Trophoblast cell (in vitro differentiated cells and primary cell): ENCODE measurements around the gene PRPH.

Experiments
- DNase-seq, 2 donors: peaks; one replicate each; pipeline ENCODE4 v3.0.0-alpha.2; 2016
- H2AFZ ChIP-seq: 2 replicates; pipeline ENCODE4 v1.6.1; 2013; ENCODE audit warnings: low read length, moderate library complexity, mild to moderate bottlenecking; ENCODE audit not compliant: insufficient read depth, poor library complexity
- H2AK5ac ChIP-seq: 2 replicates; pipeline ENCODE4 v1.6.1; 2013; ENCODE audit warnings: mild to moderate bottlenecking, low read length
- H2BK120ac ChIP-seq: 2 replicates; pipeline ENCODE4 v1.6.1; 2013; ENCODE audit warnings: low read length, mild to moderate bottlenecking, moderate library complexity; ENCODE audit not compliant: insufficient read depth, poor library complexity
- H2BK12ac ChIP-seq: 2 replicates; pipeline ENCODE4 v1.6.1; 2013; ENCODE audit warnings: mild to moderate bottlenecking, low read length, moderate library complexity
- H2BK5ac ChIP-seq: 2 replicates; pipeline ENCODE4 v1.6.1; 2013; ENCODE audit warnings: low read length, low read depth, moderate library complexity, mild to moderate bottlenecking; ENCODE audit not compliant: poor library complexity
- H3K14ac ChIP-seq: 2 replicates; pipeline ENCODE4 v1.6.1; 2013; ENCODE audit warnings: mild to moderate bottlenecking, low read length
- H3K18ac ChIP-seq: 2 replicates; pipeline ENCODE4 v1.6.1; 2013; ENCODE audit warnings: mild to moderate bottlenecking, low read length
- H3K23ac ChIP-seq: 2 replicates; pipeline ENCODE4 v1.6.1; 2013; ENCODE audit warnings: low read length
- H3K27ac ChIP-seq: 2 replicates; pipeline ENCODE4 v1.5.1; 2013; ENCODE audit warnings: low read depth, mild to moderate bottlenecking, inconsistent platforms, low read length, moderate library complexity
- H3K27me3 ChIP-seq: 2 replicates; pipeline ENCODE4 v1.6.1; 2013; ENCODE audit warnings: inconsistent platforms, mild to moderate bottlenecking, low read length, moderate library complexity; ENCODE audit not compliant: insufficient read depth
- H3K36me3 ChIP-seq, 2 experiments: 1 replicate in 1 of 2; 2 replicates in 1 of 2; pipeline ENCODE4 v1.6.1; 2013; ENCODE audit warnings: low read length in 2 of 2, mild to moderate bottlenecking in 2 of 2, moderate library complexity in 1 of 2; ENCODE audit not compliant: insufficient read depth in 2 of 2, control insufficient read depth in 1 of 2
- H3K4ac ChIP-seq: 2 replicates; pipeline ENCODE4 v1.6.1; 2013; ENCODE audit warnings: low read depth, mild to moderate bottlenecking, low read length, moderate library complexity
- H3K4me1 ChIP-seq, 2 experiments: 1 replicate in 1 of 2; 2 replicates in 1 of 2; pipeline ENCODE4 v1.6.1; 2013; ENCODE audit warnings: low read length in 2 of 2, mild to moderate bottlenecking in 2 of 2, moderate library complexity in 1 of 2; ENCODE audit not compliant: insufficient read depth in 2 of 2, control insufficient read depth in 1 of 2
- H3K4me2 ChIP-seq: 2 replicates; pipeline ENCODE4 v1.6.1; 2013; ENCODE audit warnings: inconsistent platforms, mild to moderate bottlenecking, low read length, moderate library complexity
- H3K4me3 ChIP-seq: 2 replicates; pipeline ENCODE4 v1.5.1; 2013; ENCODE audit warnings: mild to moderate bottlenecking, low read depth, low read length, inconsistent platforms
- H3K79me1 ChIP-seq: one replicate; pipeline ENCODE4 v1.6.1; 2013; ENCODE audit warnings: low read length
- H3K79me2 ChIP-seq: 2 replicates; pipeline ENCODE4 v1.6.1; 2013; ENCODE audit warnings: low read length, mild to moderate bottlenecking; ENCODE audit not compliant: control insufficient read depth, insufficient read depth, poor library complexity
- H3K9ac ChIP-seq: 2 replicates; pipeline ENCODE4 v1.6.1; 2013; ENCODE audit warnings: mild to moderate bottlenecking, low read length
- H3K9me3 ChIP-seq: 2 replicates; pipeline ENCODE4 v1.6.1; 2013; ENCODE audit warnings: low read depth, mild to moderate bottlenecking, control low read depth, inconsistent platforms, low read length; ENCODE audit not compliant: insufficient read depth
- H4K12ac ChIP-seq: 2 replicates; pipeline ENCODE4 v1.6.1; 2013; ENCODE audit warnings: low read depth, mild to moderate bottlenecking, low read length, moderate library complexity
- H4K8ac ChIP-seq: 2 replicates; pipeline ENCODE4 v1.6.1; 2013; ENCODE audit warnings: low read depth, mild to moderate bottlenecking, low read length, moderate library complexity
- H4K91ac ChIP-seq: one replicate; pipeline ENCODE4 v1.6.1; 2013; ENCODE audit warnings: low read depth, mild to moderate bottlenecking, low read length, moderate library complexity
- WGBS: extraction: QIAGEN DNeasy Blood & Tissue Kit; methylation state at CpG from one replicate; pipeline ENCODE4 v1.1.7; 2013; ENCODE audit warnings: missing lambda C conversion rate; ENCODE audit not compliant: insufficient read length, insufficient coverage; ENCODE audit errors: extremely low coverage; 5-methylcytosine and 5-hydroxymethylcytosine counted together

Gene PRPH

DNA sequence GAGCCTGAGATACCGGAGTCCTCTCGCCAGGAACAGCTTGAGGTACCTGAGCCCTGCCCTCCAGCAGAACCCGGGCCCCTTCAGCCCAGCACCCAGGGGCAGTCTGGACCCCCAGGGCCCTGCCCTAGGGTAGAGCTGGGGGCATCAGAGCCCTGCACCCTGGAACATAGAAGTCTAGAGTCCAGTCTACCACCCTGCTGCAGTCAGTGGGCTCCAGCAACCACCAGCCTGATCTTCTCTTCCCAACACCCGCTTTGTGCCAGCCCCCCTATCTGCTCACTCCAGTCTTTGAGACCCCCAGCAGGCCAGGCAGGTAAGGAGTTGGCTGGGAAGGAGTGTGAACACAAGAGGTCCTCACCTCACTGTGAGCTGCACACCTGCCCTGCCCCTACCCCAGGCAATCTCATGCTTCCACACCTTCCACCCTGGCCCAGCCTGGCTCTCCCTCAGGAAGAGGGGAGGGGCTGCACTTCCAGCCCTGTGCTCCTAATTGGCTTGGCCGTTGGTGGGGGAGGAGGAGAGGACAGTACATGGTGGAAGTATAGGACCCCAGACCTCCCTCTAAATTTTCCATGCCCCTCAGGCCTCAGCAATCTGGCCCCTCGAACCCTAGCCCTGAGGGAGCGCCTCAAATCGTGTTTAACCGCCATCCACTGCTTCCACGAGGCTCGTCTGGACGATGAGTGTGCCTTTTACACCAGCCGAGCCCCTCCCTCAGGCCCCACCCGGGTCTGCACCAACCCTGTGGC, 35.9 kb downstream of the PRPH start:
- Histone ChIP-seq H2BK120ac (no peak overlapping the region), H3K27me3 (peaks cover 15% of the 10 kb centered on the region), H2AK5ac (no peak overlapping the region), H3K4me3 (no peak overlapping the region), H4K91ac (no peak overlapping the region), H3K4me1 (no peaks in the 10 kb centered on the region), H3K14ac (no peak overlapping the region), H3K9me3 (peaks cover 7% of the 10 kb centered on the region), H3K27ac (no peak overlapping the region), H3K4ac (no peak overlapping the region), H4K12ac (no peak overlapping the region), H2BK5ac (no peak overlapping the region), H2BK12ac (no peak overlapping the region), H3K4me2 (no peak overlapping the region), H3K23ac (no peak overlapping the region), H3K79me2 (no peaks in the 10 kb centered on the region), H3K18ac (no peak overlapping the region), H2AFZ (no peak overlapping the region), H3K36me3 (peaks cover 38 to 39% of the 10 kb centered on the region in 2 experiments), H4K8ac (no peak overlapping the region), H3K79me1 (no peaks in the 10 kb centered on the region), H3K9ac (no peak overlapping the region)
- WGBS, result no CpG with 5 or more reads among the region's 14 CpGs
- DNase-seq, result no peak

GRCh38 chr12:49331380-49332222, 36.7 kb downstream of the PRPH start:
- H2BK12ac ChIP-seq, result no peak overlapping the region
- no peaks in the 10 kb centered on the region for H3K79me1 ChIP-seq
- H4K12ac ChIP-seq, result no peak overlapping the region
- peaks cover 0 to 2% of the 10 kb centered on the region in 2 experiments for H3K4me1 ChIP-seq
- no peak overlapping the region for H3K9ac ChIP-seq
- WGBS, result no CpG with 5 or more reads among the region's 11 CpGs
- H4K91ac ChIP-seq, result no peak overlapping the region
- DNase-seq, result peak; percentile 68 to 81
- H3K4ac ChIP-seq, result no peak overlapping the region
- H3K27me3 ChIP-seq, result peaks cover 23% of the 10 kb centered on the region
- peaks cover 33% of the 10 kb centered on the region in 2 experiments for H3K36me3 ChIP-seq
- H4K8ac ChIP-seq, result no peak overlapping the region
- H3K79me2 ChIP-seq, result no peaks in the 10 kb centered on the region
- no peak overlapping the region for H2AK5ac ChIP-seq
- H2AFZ ChIP-seq, result no peak overlapping the region
- no peak overlapping the region for H2BK5ac ChIP-seq
- H3K27ac ChIP-seq, result no peak overlapping the region
- no peak overlapping the region for H3K4me3 ChIP-seq
- H2BK120ac ChIP-seq, result no peak overlapping the region
- peaks cover 10% of the 10 kb centered on the region for H3K9me3 ChIP-seq
- no peak overlapping the region for H3K14ac ChIP-seq
- H3K4me2 ChIP-seq, result no peak overlapping the region
- no peak overlapping the region for H3K23ac ChIP-seq
- no peak overlapping the region for H3K18ac ChIP-seq

DNA sequence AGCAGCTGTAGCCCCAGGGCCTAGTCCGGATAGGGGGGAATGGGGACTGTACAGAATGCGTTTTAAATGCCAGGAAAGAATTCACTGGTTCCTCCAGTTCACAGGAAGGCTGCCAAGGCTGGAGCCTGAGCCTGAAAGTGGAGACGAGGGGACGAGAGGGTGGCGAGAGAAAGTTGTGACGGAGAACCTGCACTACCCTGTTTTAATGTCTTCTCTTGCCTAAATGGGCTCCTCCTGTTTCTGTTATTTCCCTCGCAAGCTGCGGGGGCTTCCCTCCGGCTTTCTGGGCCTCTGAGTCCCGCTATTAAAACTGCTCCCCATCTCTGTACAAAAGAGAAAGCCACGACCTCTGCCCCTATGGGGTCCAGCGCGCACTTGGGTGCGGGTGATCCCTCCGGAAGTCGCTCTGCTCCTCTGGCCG, 37.5 kb downstream of the PRPH start:
- Histone ChIP-seq H4K8ac (no peak overlapping the region), H3K27me3 (peaks cover 29% of the 10 kb centered on the region), H3K27ac (no peak overlapping the region), H2AK5ac (no peak overlapping the region), H3K4me3 (no peak overlapping the region), H2AFZ (no peak overlapping the region), H2BK5ac (no peak overlapping the region), H3K9ac (no peak overlapping the region), H3K23ac (no peak overlapping the region), H3K14ac (no peak overlapping the region), H2BK120ac (no peak overlapping the region), H3K4me1 (peaks cover 4 to 5% of the 10 kb centered on the region in 2 experiments), H3K36me3 (peaks cover 25 to 29% of the 10 kb centered on the region in 2 experiments), H3K79me2 (no peaks in the 10 kb centered on the region), H3K4me2 (no peak overlapping the region), H2BK12ac (no peak overlapping the region), H3K79me1 (no peaks in the 10 kb centered on the region), H4K91ac (no peak overlapping the region), H3K18ac (no peak overlapping the region), H4K12ac (no peak overlapping the region), H3K9me3 (peaks cover 13% of the 10 kb centered on the region), H3K4ac (no peak overlapping the region)
- DNase-seq, result no peak
- WGBS, result no CpG with 5 or more reads among the region's 17 CpGs

GRCh38 chr12:49332891-49333371, 38.0 kb downstream of the PRPH start:
- no peak overlapping the region for H3K4me2 ChIP-seq
- H3K14ac ChIP-seq, result no peak overlapping the region
- H3K18ac ChIP-seq, result no peak overlapping the region
- H3K9me3 ChIP-seq, result peaks cover 13% of the 10 kb centered on the region
- peak overlapping the region; percentile 46 for H3K4me3 ChIP-seq
- H2BK12ac ChIP-seq, result no peak overlapping the region
- H2BK5ac ChIP-seq, result no peak overlapping the region
- WGBS, result no CpG with 5 or more reads among the region's 40 CpGs
- no peak overlapping the region for H3K4ac ChIP-seq
- no peak overlapping the region for H3K23ac ChIP-seq
- no peak overlapping the region for H4K91ac ChIP-seq
- no peak overlapping the region for H4K8ac ChIP-seq
- H3K79me2 ChIP-seq, result no peaks in the 10 kb centered on the region
- H3K27me3 ChIP-seq, result peaks cover 34% of the 10 kb centered on the region
- H2BK120ac ChIP-seq, result no peak overlapping the region
- no peak overlapping the region for H3K9ac ChIP-seq
- H3K4me1 ChIP-seq, result peaks cover 4 to 5% of the 10 kb centered on the region in 2 experiments
- H3K36me3 ChIP-seq, result peaks cover 25 to 29% of the 10 kb centered on the region in 2 experiments
- no peak overlapping the region for H2AK5ac ChIP-seq
- DNase-seq, result no peak
- no peaks in the 10 kb centered on the region for H3K79me1 ChIP-seq
- H4K12ac ChIP-seq, result no peak overlapping the region
- H3K27ac ChIP-seq, result no peak overlapping the region
- no peak overlapping the region for H2AFZ ChIP-seq
